HG03460 (cell line): ENCODE results near the gene ARSJ.

ENCODE experiments used
- ATAC-seq: cut with Tn5 transposase; IDR thresholded peaks from one replicate; pipeline ENCODE4 v1.9.1; 2021; ENCODE audit not compliant: unreplicated experiment

Gene ARSJ

DNA sequence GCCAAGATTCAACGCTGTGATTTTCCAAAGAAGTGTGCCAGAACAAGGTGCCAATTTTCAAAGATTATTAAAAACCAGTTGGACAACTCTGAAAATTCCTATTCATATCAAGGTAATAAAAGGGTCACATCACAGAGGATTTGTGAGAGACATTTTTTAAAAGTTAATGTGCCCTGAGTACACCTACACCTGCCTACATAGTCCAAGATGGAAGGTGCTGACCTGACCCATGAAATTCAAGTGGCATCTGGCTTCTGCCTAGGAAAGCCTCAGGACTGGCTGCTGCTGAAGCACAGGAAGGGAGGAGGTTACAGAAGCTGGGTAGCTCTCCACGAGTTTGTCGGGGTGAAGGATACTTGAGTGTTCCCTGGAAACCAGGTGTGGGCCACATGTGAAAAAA is 11.4 kb upstream of the ARSJ start:
- no peak for ATAC-seq

DNA sequence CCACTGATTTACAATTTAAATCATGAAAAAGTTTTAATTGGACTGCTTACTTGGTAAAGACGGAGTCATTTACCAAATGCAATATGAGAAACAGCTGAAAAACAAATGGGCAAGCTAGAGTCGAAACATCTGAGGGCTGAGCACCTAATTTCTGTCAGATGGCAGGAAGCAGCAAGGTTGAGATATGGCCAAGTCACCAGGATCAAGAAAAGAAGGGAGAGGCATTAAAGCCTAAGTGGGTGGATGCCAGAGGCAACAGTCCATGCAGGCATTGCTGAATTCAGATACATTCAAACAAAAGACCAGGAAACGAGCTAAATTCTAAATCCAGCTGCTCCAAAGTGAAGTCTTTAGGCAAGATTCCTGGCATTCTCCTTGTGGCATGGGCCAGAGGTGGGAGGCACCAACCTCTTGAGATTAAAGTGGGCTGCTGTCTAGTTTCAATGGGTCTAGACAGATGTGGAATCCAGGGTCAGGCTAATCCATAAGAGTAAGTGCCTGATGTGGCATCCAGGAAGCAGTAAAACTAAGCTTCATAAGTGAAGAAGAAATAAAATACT is 8.0 kb upstream of the ARSJ start:
- ATAC-seq, result no peak

DNA sequence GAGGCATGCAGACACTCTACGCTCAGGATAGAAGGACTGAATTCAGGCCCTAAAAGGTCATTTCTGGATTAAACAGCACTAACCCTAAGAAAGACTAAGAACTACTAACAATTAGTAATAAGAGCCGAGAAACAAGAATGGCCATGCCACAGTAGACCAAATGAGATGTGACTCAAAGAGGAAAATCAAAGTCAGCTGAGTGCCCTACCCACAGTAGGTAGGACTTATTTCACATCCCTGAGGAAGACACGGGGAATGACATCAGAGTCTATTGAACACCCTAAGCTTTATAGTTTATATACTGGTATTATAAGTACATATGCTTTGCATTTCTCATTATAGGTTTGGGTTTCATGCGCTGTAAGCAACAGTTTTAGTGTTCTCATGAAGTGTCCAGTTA is 2.7 kb upstream of the ARSJ start:
- no peak for ATAC-seq

DNA sequence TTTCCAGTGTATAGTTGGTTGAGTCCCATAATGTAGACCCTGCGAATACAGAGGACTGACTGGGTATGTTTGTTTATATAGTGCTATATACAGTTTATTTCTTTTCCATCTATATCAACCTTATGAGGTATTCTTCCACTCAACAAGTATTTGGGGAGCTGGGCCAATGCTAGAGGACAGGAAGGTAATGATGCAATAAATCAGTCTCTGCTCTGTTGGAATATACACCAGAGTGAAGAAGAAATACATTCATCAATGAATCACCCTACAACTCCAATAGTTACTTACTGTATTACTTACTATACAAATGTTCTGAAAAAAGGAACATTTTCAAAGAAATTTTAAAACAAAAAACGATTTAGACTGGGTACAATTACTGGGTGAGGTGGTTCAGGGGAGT is 2.1 kb upstream of the ARSJ start:
- no peak for ATAC-seq

DNA sequence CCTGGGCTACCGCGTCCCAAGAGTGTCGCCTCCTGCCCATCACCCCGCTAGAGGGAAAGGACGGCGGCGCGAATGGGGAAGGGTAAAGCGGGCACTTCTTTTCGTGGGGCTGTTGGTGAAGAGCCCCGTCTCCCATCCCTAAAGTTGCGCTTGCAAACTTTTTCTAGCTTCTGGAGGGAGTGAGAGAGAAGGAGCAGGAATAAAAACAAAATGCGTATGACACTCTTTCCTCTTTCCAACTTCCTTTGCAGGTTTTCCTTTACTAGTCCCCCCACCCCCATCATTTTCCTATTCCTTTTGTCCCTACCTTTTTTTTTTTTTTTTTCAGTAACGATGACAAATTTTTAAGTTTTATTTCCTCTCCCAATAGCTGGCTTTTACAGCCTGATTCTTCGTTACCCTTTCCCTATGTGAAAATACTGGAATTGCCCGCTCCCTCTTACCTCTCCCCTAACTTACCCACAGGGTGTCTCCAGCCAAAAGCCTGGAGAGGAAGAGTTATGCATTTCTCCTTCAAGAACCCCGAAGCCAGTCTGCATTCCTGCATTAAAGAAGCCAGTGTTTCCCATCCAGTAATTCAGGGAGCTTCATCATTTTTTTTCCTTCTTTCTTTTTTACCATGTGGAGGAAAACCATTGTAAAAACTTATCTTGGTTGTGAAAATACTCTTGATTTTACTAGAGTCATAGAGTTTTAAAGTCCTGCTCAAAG is 613 bp upstream of the ARSJ start:
- no peak for ATAC-seq

DNA sequence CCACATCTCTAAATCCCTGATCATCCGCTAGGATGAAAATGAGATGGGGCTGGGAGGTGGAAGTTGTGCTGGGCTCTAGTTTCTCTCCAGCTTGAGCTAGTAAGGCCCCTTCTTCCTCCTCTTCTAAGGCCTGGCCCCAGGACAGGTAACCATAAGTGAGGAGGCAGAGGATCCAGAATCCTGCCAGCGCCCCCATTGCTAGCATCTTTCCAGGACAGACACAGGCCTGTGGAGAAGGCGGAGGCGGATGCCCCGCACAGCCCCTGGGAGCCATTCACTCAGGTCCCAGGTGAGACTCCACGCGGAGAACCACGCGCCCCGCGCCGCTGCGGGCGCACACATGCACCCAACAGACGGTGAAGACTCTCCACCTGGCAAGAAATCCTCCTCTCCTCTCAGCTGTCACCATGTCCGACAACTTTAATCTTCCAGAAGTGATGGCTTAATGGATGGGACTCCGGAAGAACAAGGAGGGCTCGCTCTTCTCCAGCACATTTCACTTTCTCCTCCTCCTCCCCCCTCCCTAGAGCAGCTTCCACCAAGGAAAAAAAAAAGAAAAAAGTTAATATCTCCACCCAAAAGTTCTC is 793 bp downstream of the ARSJ start:
- ATAC-seq, result no peak

DNA sequence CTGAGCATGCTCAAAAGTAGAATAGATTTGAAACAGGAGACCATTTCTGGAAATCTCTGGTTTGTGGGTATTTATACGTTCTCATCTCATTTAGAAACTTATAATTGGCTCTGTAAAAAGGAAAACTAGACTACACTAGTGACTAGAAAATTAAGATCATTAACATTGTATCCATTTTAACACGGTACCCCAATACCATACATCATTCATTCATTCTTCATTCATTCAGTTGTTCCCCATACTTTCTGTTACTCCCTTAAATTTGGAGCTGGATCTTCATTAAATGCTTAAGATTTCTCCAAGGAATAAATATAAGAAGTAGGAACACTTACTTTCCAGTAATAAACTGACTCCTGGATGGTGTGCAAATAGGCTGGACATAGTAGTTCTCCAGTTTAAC is 1.3 kb downstream of the ARSJ start:
- ATAC-seq, result no peak

DNA sequence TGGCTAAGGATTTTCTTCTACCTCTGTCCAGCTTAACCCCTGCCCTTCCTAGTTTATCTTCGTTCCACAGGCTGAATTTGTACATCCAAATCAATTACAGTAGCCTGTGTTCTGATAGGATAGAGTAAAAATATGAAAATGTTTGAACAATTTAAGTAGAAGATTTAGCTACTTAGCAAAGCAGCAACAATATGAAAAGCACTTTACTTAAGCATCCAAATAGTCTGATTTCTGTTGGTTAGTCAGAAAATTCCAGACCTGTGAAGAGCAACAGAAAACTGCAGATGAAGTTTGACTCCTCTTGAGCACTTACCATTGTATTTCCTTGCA is 2.0 kb downstream of the ARSJ start:
- ATAC-seq, result no peak

DNA sequence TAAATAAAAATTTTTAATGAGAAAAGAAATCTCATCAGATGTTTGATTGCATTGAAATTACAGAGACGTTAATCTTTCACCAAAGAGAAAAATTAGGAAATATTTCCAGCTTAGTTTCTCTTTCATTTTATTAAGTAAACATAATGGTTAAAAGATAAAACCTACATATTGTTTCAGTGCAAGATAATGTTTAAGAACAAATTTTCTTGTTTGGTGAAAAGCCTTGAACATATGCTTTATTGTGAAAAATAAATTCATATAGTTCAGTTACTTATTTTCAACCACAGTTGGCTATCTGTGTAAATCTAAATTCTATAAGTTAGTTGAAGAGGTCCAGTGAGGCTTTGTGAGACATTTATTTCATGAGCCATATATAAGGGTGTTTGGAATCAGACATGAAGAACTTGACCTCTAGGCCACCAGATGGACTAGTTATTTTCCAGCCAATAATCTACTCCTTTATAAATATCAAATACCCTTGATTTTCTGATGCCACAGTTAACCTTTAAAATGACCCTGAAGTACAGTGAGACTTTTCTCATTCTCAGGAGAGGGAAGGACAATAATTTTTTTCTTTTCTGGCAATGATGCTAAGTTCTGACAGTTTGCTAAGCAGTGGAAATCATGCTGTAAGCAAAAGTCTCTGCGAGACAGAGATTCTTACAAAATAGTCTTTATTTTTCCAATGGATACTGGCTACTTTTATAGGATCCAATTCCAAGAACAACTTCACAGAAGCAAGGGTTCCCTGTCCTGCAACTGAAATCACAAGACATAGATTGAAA is 2.5 kb downstream of the ARSJ start:
- no peak for ATAC-seq

DNA sequence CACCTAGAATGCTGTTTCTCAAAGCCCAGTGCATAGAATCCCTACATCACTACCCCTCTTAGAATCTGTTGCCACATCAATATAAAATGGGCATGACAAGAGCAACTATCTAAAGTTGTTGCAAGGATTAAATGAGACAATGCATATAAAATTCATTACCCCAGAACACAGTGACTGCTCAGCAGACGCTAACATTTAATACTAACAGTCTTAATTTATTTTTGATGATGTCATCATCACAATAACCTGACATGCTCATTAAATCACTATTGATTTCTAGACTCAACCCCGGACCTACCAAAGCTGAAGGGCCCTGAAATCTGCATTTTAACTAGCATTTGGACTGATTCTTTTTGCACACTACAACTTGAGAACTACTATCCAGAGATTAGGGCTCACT is 3.9 kb downstream of the ARSJ start:
- ATAC-seq, result no peak

DNA sequence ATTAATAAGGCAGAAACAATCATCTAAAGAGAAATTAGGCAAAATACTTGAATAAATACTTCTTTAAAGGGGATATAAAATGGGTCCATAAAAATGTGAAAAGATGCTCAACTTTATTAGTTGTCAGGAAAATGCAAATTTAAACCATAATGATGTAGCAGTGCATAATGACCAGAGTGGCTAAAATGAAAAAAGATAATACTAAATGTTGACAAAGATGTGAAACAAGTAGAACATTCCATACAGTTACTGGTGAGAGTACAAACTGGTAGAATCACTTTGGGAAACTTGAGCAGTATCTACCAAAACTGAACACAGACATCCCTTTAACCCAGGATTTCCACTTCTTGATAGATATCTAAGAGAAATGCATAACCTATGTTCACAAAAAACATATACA is 5.0 kb downstream of the ARSJ start:
- no peak for ATAC-seq

DNA sequence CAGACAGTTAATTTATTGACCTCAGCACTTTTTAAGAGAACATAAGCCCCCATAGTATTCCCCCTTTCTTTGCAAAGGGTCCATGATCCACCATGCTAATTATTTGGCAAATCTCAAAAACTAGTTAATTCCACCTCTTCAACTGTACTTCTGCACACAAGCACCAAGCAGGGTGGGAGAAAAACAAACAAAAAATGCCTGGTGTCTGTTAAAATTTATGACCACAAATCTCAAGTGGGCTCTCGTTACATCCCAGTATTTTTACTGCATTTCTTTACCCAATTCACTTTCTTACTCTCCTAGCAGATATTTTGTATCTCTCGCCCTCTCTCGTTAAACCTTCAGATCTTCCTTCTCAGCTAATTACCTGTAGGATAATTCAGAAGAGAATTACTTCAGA is 6.1 kb downstream of the ARSJ start:
- ATAC-seq, result no peak

DNA sequence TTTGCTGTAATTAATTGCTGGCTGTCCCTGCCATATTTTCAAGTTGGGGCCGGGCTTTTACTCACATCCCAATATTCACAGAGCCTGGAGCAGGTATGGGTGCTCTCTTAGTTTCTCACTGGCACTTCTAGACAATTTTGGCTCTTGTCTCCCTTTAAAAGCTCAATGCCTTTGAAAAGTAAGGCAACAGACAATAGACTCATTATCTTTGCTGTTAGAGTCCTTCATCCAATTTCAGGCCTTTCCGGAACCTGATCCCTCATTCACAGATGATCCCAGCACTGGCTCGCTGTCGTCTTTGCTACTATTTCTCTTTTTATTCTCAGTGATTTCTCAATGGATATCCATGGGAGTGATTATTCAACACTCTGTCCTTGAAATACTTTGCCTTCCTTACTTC is 6.7 kb downstream of the ARSJ start:
- ATAC-seq, result no peak

DNA sequence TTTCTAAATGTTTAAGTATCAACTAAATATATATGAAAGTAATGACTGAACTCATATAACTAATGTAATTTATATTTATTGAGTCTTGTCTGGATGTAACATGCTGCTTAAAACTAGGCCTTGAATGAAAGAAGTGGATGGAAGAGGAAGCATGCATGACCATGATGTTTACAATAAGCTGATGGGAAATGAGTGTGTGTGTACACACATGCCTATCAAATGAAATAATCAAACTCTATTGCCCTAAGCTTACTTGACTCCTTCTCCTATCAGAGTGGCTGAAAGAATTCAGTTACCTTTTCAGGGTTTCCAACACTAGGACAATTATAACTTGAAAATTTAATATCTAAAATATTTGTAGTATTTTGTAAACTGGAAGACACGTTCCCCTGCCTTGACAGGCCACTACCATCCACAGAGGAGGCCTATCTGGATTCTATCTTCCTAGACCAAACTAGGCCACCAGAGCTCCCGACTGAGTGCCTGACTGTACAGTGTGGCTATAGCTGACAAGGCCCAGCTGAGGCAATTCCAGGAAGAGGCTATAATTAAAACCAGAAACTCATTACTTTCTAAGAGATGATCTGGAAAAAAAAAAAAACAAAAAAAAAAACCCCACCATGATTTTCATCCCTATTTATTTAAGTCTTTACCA is 7.6 kb downstream of the ARSJ start:
- ATAC-seq, result no peak

DNA sequence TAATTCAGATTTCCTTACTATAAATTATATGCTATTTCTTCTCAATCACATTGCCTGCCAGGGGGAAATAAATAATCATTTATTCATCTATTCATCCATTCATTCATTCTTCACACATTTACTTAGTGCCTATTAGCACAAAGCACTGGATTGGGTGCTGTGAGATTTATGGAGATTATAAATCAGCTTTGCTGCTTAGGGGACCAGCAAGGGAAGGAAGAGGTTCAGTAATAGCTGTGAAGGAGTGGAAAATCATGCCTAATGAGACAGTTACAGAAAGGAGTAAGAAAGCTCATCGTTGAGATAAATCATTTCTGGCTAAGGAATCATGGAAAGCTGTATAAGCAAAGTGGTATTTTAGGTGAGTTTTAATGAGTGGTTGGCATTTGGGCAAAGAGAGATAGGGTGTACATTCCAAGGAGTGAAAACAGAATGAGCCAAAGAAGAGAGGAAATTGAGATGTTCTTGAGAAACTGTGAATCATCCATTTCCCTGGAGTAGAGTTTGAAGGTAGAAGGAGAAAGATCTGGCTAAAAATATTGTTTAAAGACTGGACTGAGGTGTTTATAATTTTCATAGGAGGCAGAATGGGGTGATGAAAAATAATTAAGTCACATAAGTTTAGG is 9.6 kb downstream of the ARSJ start:
- ATAC-seq, result no peak

DNA sequence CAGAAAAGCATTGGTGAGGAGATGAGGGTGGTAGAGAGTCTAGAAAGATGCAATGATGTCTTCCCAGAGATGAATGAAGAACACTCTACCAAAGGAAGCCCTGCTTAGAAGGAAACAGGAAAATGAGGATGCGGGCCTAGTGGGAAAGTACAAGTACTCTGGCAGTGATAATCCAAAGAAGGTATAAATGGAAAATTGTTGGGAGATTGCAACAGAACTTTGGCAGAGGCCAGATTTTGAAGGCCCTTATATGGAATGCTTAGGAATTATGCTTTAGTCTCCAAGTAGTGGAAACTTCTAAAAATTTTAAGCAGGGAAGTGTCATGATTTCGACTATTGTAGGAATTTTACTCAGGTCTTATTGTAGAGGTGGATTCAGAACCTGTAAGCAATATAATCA is 11.0 kb downstream of the ARSJ start:
- no peak for ATAC-seq

DNA sequence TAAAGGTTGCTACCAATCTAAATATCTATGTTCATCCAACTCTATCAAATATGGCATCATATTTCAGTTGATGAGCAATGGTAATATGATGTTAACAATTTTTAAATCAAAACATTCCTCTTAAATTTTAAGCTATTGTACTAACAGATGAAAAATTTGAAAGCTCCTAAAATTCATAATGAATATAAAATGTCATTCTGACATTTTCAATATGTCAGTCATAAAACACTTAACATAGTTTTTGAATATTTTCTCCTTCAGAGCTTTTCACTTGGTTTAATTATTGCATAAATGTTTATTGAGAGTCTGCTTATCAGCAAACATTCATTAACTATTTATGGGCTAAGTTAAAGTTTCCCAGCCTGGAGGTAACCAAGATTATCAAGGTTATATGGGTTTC is 11.8 kb downstream of the ARSJ start:
- ATAC-seq, result no peak

DNA sequence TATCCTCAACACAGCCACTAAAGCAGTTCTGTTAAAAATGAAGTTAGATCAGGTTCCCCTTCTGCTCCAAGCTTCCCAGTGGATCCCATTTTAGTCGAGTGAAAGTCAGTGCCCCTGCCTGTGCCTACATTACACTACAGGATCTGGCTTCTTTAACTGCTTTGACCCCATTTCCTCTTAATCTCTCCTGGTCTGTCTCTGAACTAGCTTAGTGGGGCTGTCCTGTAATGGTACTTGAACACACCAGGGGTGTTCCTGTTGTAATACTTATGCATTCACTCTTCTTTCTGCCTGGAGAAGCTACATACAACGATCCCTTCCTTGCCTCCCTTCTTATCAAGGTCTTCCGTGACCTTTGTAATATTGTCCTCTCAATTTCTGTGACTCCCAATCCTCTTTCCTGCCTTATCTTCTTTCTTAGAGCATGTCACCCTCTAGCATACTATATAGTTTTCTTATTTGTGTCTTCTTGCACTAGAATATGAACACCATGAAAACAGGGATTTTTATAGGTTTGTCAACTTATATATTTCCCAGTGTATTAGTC is 16.7 kb downstream of the ARSJ start:
- ATAC-seq, result no peak

DNA sequence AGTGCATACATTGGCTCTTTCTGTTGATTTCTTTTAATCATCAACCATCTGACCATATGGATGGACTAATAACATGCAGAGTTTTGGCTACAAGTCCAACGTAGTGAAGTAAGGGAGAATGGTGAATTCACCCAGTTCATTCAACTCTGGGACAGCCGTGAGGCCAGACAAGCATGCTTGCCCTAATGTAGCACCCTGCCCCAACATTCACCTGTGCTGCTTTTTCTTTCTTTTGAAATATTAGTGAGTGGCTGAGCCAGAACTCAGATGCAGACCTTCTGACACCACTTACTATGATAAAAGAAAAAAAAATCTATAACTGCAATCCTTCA is 17.5 kb downstream of the ARSJ start:
- no peak for ATAC-seq

DNA sequence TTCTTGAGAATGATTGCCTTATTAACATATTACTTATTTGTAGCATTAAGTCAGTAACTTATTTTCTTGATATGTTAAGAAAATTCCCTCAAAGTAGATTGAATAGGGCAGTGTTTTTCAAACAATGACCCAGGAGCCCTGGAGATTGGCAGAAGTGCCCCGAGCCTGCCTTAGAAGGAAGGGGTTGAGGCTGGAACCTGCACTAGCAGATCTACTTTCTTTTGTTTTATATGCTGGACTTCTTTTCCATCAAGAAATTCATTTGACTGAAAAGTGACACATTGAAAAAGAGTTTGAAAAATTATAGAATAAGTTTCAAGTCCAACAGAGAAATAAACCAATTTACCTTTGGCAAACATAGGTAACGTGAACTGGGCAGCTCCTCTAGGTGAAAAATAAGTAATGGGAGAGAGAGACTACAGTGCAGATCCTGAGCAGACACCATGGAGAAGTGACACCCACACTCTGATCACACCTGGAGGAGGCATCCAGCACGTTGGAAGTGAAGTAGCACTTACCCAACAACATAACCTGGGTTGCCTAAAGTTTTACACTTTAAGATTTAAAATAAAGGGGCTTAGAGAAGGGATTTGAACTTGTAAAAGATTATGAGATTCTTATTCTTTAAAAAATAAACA is 18.6 kb downstream of the ARSJ start:
- ATAC-seq, result no peak

DNA sequence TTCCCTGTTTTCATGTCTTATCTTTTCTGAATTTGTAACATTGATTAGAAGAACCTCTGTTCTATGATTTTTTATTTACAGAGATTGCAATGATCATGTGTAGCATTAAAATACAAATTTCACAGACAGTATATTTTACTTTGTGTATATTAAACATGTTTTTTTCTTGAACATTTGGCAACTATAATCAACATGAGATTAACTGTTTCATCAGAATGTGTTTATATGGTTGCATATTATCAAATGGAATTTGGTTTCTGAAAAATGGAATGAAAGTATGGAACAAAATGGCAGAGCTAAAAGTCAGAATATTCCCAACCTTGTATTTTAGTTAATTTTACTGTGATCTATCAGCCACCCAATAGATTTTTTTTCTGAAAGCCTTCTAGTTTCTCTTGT is 19.9 kb downstream of the ARSJ start:
- ATAC-seq, result no peak
